GM12878 (cell line): ENCODE measurements around the gene ETV6. TPM values are rescaled to one million over a fixed set of nuclear protein-coding genes. Genes with fewer than 3 reads are reported as not detected.

Experiments
- ASH2L ChIP-seq: fragments of 300-600, 200-600 bp; sonication (generic); IDR thresholded peaks from 2 replicates; pipeline ENCODE4 v1.6.1; 2017; ENCODE audit warnings: low read depth, mild to moderate bottlenecking, borderline replicate concordance
- CBFB ChIP-seq: IDR thresholded peaks from 2 replicates; pipeline ENCODE4 v1.6.1; 2016; ENCODE audit warnings: antibody characterized with exemption, low read depth
- CBX5 ChIP-seq: sonication (generic); IDR thresholded peaks from 2 replicates; pipeline ENCODE4 v1.6.1; 2016; ENCODE audit warnings: low read depth, moderate library complexity, mild to moderate bottlenecking, inconsistent platforms
- CHD1 ChIP-seq: IDR thresholded peaks from 2 replicates; pipeline ENCODE4 v1.6.1; 2012; ENCODE audit warnings: low read depth, low read length, improper control_type of control experiment
- CHD2 ChIP-seq: IDR thresholded peaks from 2 replicates; pipeline ENCODE4 v1.6.1; 2011; ENCODE audit warnings: low read depth, low read length, improper control_type of control experiment, borderline replicate concordance
- GABPA ChIP-seq: IDR thresholded peaks from 2 replicates; pipeline ENCODE4 v1.6.1; 2014; ENCODE audit warnings: antibody characterized with exemption, low read depth, mild to moderate bottlenecking, inconsistent platforms
- HDAC6 ChIP-seq: fragments of 200-600 bp; sonication (generic); IDR thresholded peaks from one replicate; pipeline ENCODE4 v1.8.0; 2017; ENCODE audit warnings: antibody characterized with exemption; ENCODE audit not compliant: unreplicated experiment
- HDGF ChIP-seq: fragments of 450-650 bp; IDR thresholded peaks from 2 replicates; pipeline ENCODE4 v1.6.1; 2016; ENCODE audit warnings: antibody characterized with exemption
- NFIC ChIP-seq: IDR thresholded peaks from 2 replicates; pipeline ENCODE4 v1.6.1; 2012; ENCODE audit warnings: low read depth, mild to moderate bottlenecking, inconsistent platforms, low read length, moderate library complexity
- NRF1 ChIP-seq: conservative IDR thresholded peaks from 2 replicates; pipeline ENCODE4 v1.6.1; 2011; ENCODE audit warnings: mild to moderate bottlenecking, low read depth, low read length, improper control_type of control experiment
- PAX5 ChIP-seq: IDR thresholded peaks from 2 replicates; pipeline ENCODE4 v1.6.1; 2011; ENCODE audit warnings: low read depth, low read length, borderline replicate concordance
- POLR2A ChIP-seq: IDR thresholded peaks from 2 replicates; pipeline ENCODE4 v1.6.1; 2011; ENCODE audit warnings: low read depth, mild to moderate bottlenecking, low read length
- TAF1 ChIP-seq: IDR thresholded peaks from 2 replicates; pipeline ENCODE4 v1.6.1; 2011; ENCODE audit warnings: mild to moderate bottlenecking, low read depth, low read length, borderline replicate concordance
- polyA plus RNA-seq, 11 experiments: library from polyadenylated mRNA; depleted of rRNA in 4 of 11; unstranded in 6 of 11; stranded (reverse) in 5 of 11; fragments of >200 nt; fragmentation: Nextera tagmentation in 4 of 11; fragmentation: Illumina TruSeq in 1 of 11; extraction: Ambion mirVana in 4 of 11; extraction: Trizol in 1 of 11; gene quantifications; 1 replicate in 1 of 11; 2 replicates in 10 of 11; pipeline versions ENCODE4 v1.2.1 to v1.2.3, GENCODE V29; 2011 to 2016; ENCODE audit warnings: inconsistent platforms in 2 of 11, missing spikeins in 2 of 11, low read depth in 1 of 11
- total RNA-seq, 4 experiments: library from RNA; depleted of rRNA in 3 of 4; stranded (reverse); fragments of >200 nt in 3 of 4; fragmentation: Illumina TruSeq in 1 of 4; extraction: Trizol in 1 of 4; gene quantifications; 2 replicates each; pipeline versions ENCODE4 v1.2.1 to v1.2.3, GENCODE V29; 2013 to 2021
- TF ChIP-seq, protein P1 (sequence below): IDR thresholded peaks from 2 replicates; pipeline ENCODE4 v1.6.1; 2012; ENCODE audit warnings: low read depth, low read length, improper control_type of control experiment
- TF ChIP-seq, protein P2 (sequence below): fragments of 450-650 bp; IDR thresholded peaks from 2 replicates; pipeline ENCODE4 v1.6.1; 2017; ENCODE audit warnings: mild to moderate bottlenecking, moderate library complexity
- TF ChIP-seq, protein P3 (sequence below): fragments of 150-350 bp; IDR thresholded peaks from 2 replicates; pipeline ENCODE4 v1.6.1; 2016; ENCODE audit warnings: low read depth, low read length
- TF ChIP-seq, protein P4 (sequence below): IDR thresholded peaks from 2 replicates; pipeline ENCODE4 v1.6.1; 2012; ENCODE audit warnings: low read length, inconsistent platforms
- TF ChIP-seq, protein P5 (sequence below), 3 experiments: IDR thresholded peaks in 2 of 3; conservative IDR thresholded peaks in 1 of 3; 2 replicates each; pipeline ENCODE4 v1.5.1; 2011; ENCODE audit warnings: low read depth in 3 of 3, low read length in 3 of 3, mild to moderate bottlenecking in 3 of 3, control low read depth in 2 of 3, moderate library complexity in 2 of 3, inconsistent platforms in 1 of 3, mixed read lengths in 1 of 3; ENCODE audit not compliant: control insufficient read depth in 2 of 3, insufficient read depth in 1 of 3; ENCODE audit errors: extremely low read depth in 1 of 3

The ETV6 gene
- total and polyA plus RNA-seq, 10 of the 15 experiments (the other 5 are each of a cell fraction or from before 2014, with no cell fraction given), result 6.6 to 74.8 (median 24.6) TPM

DNA sequence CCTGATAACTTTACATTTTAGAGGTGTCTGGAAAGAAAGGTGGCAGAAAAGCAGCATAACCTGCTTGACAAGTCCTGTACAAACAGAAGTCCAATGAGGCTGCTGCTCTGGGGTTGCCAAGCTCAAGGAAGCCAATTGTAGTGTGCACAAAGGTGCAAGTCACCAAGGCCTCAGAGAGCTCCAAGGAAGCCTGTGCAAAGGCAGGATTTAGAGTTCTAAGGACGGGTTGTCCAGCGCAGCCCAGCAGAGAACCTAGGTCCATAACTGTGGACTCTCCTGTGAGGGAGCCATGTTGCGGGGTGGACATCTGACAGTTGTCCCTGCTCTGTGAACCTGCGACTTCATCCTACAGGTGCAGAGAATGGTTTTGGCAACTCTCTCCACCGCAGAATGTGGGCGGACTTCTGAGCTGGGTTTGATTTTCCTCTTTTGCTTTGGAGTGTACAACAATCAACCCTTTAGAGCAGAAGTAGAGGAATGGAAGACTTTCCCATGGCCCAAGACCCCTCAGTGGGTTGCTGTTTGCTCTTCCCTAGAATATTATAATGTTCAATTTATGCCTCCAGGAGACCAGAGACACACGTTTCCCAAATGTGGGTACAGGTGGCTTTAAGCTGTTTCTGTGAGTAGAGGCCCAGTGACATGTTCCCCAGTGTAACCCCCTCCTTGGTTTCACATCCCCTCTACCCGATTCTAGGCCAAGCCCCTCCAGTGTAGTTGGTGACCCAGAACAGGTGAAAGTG, 81.0 kb downstream of the ETV6 start (continued):
- TF ChIP-seq, protein P1, sequence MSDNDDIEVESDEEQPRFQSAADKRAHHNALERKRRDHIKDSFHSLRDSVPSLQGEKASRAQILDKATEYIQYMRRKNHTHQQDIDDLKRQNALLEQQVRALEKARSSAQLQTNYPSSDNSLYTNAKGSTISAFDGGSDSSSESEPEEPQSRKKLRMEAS, result 0 out of 2 replicates have a peak, but pooled peaks have one; percentile 34
- TF ChIP-seq, protein P2, sequence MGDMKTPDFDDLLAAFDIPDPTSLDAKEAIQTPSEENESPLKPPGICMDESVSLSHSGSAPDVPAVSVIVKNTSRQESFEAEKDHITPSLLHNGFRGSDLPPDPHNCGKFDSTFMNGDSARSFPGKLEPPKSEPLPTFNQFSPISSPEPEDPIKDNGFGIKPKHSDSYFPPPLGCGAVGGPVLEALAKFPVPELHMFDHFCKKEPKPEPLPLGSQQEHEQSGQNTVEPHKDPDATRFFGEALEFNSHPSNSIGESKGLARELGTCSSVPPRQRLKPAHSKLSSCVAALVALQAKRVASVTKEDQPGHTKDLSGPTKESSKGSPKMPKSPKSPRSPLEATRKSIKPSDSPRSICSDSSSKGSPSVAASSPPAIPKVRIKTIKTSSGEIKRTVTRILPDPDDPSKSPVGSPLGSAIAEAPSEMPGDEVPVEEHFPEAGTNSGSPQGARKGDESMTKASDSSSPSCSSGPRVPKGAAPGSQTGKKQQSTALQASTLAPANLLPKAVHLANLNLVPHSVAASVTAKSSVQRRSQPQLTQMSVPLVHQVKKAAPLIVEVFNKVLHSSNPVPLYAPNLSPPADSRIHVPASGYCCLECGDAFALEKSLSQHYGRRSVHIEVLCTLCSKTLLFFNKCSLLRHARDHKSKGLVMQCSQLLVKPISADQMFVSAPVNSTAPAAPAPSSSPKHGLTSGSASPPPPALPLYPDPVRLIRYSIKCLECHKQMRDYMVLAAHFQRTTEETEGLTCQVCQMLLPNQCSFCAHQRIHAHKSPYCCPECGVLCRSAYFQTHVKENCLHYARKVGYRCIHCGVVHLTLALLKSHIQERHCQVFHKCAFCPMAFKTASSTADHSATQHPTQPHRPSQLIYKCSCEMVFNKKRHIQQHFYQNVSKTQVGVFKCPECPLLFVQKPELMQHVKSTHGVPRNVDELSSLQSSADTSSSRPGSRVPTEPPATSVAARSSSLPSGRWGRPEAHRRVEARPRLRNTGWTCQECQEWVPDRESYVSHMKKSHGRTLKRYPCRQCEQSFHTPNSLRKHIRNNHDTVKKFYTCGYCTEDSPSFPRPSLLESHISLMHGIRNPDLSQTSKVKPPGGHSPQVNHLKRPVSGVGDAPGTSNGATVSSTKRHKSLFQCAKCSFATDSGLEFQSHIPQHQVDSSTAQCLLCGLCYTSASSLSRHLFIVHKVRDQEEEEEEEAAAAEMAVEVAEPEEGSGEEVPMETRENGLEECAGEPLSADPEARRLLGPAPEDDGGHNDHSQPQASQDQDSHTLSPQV, result peak; percentile 42; the same call in 1 of the 2 replicates
- TF ChIP-seq CBX5, result peak; percentile 84; the same call in 1 of the 2 replicates
- no peak for TF ChIP-seq CHD1
- peak; percentile 75 for TF ChIP-seq CBFB
- TF ChIP-seq ASH2L, result no peak
- TF ChIP-seq, protein P3, sequence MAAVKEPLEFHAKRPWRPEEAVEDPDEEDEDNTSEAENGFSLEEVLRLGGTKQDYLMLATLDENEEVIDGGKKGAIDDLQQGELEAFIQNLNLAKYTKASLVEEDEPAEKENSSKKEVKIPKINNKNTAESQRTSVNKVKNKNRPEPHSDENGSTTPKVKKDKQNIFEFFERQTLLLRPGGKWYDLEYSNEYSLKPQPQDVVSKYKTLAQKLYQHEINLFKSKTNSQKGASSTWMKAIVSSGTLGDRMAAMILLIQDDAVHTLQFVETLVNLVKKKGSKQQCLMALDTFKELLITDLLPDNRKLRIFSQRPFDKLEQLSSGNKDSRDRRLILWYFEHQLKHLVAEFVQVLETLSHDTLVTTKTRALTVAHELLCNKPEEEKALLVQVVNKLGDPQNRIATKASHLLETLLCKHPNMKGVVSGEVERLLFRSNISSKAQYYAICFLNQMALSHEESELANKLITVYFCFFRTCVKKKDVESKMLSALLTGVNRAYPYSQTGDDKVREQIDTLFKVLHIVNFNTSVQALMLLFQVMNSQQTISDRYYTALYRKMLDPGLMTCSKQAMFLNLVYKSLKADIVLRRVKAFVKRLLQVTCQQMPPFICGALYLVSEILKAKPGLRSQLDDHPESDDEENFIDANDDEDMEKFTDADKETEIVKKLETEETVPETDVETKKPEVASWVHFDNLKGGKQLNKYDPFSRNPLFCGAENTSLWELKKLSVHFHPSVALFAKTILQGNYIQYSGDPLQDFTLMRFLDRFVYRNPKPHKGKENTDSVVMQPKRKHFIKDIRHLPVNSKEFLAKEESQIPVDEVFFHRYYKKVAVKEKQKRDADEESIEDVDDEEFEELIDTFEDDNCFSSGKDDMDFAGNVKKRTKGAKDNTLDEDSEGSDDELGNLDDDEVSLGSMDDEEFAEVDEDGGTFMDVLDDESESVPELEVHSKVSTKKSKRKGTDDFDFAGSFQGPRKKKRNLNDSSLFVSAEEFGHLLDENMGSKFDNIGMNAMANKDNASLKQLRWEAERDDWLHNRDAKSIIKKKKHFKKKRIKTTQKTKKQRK, result no peak
- TF ChIP-seq PAX5, result peak; percentile 78; the same call in 1 of the 2 replicates
- TF ChIP-seq, protein P4, sequence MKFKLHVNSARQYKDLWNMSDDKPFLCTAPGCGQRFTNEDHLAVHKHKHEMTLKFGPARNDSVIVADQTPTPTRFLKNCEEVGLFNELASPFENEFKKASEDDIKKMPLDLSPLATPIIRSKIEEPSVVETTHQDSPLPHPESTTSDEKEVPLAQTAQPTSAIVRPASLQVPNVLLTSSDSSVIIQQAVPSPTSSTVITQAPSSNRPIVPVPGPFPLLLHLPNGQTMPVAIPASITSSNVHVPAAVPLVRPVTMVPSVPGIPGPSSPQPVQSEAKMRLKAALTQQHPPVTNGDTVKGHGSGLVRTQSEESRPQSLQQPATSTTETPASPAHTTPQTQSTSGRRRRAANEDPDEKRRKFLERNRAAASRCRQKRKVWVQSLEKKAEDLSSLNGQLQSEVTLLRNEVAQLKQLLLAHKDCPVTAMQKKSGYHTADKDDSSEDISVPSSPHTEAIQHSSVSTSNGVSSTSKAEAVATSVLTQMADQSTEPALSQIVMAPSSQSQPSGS, result no peak; the same call in 1 of the 2 replicates
- no peak for TF ChIP-seq NRF1
- peak; percentile 65 for TF ChIP-seq TAF1
- no peak for TF ChIP-seq HDAC6
- TF ChIP-seq, protein P5, sequence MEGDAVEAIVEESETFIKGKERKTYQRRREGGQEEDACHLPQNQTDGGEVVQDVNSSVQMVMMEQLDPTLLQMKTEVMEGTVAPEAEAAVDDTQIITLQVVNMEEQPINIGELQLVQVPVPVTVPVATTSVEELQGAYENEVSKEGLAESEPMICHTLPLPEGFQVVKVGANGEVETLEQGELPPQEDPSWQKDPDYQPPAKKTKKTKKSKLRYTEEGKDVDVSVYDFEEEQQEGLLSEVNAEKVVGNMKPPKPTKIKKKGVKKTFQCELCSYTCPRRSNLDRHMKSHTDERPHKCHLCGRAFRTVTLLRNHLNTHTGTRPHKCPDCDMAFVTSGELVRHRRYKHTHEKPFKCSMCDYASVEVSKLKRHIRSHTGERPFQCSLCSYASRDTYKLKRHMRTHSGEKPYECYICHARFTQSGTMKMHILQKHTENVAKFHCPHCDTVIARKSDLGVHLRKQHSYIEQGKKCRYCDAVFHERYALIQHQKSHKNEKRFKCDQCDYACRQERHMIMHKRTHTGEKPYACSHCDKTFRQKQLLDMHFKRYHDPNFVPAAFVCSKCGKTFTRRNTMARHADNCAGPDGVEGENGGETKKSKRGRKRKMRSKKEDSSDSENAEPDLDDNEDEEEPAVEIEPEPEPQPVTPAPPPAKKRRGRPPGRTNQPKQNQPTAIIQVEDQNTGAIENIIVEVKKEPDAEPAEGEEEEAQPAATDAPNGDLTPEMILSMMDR (IDR thresholded peaks at IDR 0.05 in 2 of 3, conservative IDR thresholded peaks at IDR 0.05 in 1 of 3; ENCODE audit: control insufficient read depth in 2 of 3, extremely low read depth in 1 of 3, insufficient read depth in 1 of 3, low read depth in 3 of 3, low read length in 3 of 3), result no peak
- peak; percentile 56; the same call in 1 of the 2 replicates for TF ChIP-seq CHD2
- TF ChIP-seq GABPA, result no peak
- TF ChIP-seq HDGF, result no peak
- TF ChIP-seq NFIC, result peak; percentile 35; the same call in 1 of the 2 replicates
- TF ChIP-seq POLR2A, result peak; percentile 62; the same call in 1 of the 2 replicates
